Measurements from ENCODE around the gene ROBO2.

- TF ChIP-seq CTCF (conservative IDR thresholded peaks at IDR 0.05 in 1 of 2, IDR thresholded peaks at IDR 0.05 in 1 of 2; ENCODE audit: extremely low read depth in 1 of 2, insufficient read depth in 1 of 2, low read depth in 1 of 2, low read length in 2 of 2): no peak
- no peak for TF ChIP-seq EZH2 (IDR thresholded peaks at IDR 0.05; ENCODE audit: borderline replicate concordance, low read length)
Measured at GRCh38 chr3:77456906-77457305, 417.0 kb downstream of the ROBO2 start.
